HG03064 (cell line): Measurements from ENCODE around the gene MBNL1.

Experiments
- ATAC-seq: cut with Tn5 transposase; IDR thresholded peaks from one replicate; pipeline ENCODE4 v1.9.1; 2021; ENCODE audit warnings: low read depth; ENCODE audit not compliant: unreplicated experiment

Gene MBNL1

DNA sequence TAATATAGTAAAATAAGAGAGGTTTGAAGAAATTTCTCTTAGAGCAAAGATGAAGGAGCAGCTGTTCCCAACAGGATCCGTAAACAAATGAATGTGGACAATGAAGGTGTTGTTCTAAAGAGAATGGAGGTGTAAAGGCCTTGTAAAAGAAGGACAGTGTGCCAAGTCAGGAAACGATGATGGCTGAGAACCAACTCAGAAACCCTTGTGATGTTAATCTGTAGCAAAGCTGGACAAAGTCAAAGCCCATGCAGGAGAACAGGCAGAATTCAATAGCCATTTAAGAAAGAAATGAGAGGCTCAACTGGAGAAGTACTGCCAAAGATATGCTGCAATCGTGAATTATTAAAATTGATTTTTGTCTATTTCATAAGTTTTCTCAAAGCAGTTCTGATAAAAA is 192.2 kb downstream of the MBNL1 start:
- ATAC-seq = no peak

DNA sequence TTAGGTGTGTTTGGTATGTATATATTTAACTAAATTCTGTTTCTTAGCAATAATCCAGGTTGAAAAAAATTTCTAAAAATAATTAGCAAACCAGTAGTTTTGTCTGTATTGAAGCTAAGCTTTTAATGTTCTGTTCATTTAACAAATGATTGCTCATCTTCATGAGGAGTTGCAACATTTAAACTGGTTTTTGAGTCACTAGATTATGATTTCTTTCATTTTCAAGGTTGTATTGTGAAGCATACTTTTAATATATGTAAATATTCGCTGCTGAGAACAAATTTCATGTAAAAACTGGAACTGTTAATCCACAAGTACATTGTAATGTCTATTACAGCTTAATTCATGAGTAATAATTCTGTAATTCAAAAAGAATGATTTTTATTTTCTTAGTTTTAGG is 192.7 kb downstream of the MBNL1 start:
- ATAC-seq = no peak

GRCh38 chr3:152466784-152467183 is 198.1 kb downstream of the MBNL1 start:
- no peak for ATAC-seq

GRCh38 chr3:152469248-152470025 is 200.7 kb downstream of the MBNL1 start:
- no peak for ATAC-seq

GRCh38 chr3:152470095-152470494 is 201.4 kb downstream of the MBNL1 start:
- ATAC-seq = no peak

DNA sequence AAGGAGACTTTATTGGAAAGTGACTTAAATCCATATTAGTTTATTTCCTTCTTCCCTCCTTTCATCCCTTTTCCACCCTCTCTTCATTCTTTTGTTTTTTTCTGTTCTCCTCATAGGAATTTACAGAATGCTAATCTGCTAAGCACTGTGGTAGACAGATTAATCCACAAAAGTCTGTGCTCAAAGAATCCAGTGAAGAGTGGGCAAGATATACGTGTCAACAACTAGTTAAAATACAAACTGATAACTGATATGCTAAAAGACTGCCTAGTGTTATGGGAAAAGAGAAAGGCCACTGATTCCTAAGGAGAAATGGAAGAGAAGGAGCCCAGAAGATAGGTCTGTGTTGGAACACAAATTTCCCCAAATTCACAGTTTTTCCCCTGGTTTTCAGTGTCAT is 202.2 kb downstream of the MBNL1 start:
- ATAC-seq = no peak

DNA sequence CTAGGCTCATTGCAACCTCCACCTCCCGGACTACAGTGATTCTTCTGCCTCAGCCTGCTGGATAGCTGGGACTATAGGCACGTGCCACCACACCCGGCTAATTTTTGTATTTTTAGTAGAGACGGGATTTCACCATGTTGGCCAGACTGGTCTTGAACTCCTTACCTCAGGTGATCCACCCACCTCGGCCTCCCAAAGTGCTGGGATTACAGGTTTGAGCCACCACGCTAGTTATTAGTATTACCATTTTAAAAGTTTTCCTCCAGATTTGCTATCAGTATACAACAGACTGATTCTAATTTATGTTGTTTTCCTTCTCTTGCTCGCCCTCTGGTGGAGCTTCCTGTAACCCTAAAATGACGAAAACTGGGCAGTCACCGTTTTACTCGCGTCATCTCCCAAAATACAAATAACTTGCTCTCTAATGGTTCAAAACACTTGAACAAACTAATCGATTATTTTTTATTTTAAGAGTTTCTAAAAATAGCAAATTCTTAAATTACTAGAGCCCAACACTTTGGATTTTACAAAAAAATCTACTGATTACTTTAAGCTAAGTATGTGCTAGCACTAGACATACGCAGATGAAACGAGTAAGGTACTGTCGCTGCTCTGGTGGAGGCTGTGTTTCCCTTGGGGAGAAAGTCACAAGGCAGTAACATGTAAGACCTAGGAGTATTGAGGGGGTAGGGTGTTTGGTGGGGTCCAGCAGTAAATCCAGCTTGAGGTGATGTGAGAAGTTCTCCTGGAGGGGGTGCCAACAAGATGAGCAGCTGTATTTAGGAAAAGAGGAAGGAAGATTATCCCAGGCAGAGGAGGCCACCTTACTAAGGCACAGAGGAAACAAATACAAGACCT is 203.3 kb downstream of the MBNL1 start:
- peak; percentile 66 for ATAC-seq

GRCh38 chr3:152472672-152472954 is 203.9 kb downstream of the MBNL1 start:
- ATAC-seq = no peak

- ATAC-seq = peak; percentile 60
These were observed 205.9 kb downstream of the MBNL1 start for GRCh38 chr3:152474585-152474984.

- no peak for ATAC-seq
These were observed 208.7 kb downstream of the MBNL1 start for GRCh38 chr3:152477422-152477821.

DNA sequence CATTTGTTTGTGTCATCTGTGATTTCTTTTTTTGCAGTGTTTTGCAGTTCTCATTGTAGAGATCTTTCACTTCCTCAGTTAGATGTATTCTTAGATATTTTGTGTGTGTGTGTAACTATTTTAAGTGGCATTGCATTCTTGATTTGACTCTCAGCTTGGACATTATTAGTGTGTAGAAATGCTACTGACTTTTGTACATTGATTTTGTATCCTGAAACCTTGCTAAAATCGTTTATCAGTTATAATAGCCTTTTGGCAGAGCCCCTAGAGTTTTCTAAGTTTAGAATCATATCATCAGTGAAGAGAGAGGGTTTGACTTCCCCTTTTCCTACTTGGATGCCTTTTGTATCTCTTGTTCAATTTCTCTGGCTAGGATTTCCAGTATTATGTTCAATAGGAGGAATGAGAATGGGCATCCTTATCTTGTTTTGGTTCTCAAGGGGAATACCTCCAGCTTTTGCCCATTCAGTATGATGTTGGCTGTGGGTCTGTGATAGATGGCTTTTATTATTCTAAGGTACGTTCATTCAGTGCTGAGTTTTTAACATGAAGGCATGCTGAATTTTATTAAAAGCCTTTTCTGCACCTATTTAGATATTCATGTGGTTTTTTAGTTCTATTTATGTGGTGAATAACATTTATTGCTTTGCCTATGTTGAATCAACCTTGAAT is 211.7 kb downstream of the MBNL1 start:
- peak; percentile 95 for ATAC-seq

DNA sequence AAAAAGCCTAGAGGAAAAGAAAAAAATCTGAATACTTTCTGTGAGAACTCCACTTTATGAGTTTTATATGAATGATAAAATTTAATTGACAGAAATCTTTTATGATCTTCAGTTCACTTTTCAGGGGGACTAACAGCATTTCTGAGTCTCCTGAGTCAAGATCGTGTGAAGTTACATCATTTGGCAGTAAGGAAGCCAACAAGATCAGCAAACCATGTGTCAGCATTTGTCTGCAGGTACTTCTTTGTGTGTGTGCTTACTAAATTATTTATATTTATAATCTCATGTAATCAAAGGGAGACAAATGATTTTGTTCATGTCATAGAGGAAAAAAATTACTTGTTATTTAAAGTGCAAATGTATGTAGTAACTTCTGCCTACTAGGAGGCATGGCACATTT is 217.6 kb downstream of the MBNL1 start:
- no peak for ATAC-seq

DNA sequence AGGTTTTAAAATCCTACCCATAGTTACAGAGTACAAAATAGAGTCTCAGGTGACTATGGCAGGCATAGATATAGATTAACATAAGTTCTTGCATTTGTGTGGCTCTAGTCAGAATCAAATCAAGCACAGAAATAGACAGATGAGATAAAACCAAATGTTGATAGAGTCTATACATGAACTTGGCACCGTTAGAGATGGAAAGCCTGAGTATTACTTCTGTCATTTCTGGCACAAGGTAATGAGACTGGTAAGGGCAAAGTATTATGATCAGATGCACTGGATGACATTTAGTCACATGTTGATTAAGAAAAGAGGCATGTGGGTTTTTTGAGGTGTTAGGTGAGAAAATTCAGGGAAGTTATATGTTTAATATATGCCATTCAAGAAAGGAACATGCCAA is 219.7 kb downstream of the MBNL1 start:
- no peak for ATAC-seq

- no peak for ATAC-seq
These were observed 223.2 kb downstream of the MBNL1 start for GRCh38 chr3:152491922-152492321.

DNA sequence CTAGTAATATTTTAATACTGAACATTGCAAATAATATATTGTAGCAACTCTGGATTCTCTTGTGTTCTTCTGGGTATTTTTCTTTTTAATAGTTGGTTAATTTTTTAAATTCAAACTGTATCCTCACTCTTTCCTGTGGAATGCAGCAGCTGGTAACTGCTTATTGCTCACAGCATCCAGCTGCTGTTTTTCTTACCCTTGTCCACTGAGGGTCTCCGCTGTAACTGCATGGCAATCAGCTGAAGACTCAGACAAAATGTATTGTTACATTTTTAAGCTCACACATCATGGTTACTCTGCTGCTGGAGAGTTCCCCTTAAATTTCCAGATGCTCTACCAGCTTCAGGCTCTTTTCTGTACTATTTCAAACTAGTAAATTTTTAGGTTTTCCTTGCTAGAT is 227.6 kb downstream of the MBNL1 start:
- ATAC-seq = no peak

DNA sequence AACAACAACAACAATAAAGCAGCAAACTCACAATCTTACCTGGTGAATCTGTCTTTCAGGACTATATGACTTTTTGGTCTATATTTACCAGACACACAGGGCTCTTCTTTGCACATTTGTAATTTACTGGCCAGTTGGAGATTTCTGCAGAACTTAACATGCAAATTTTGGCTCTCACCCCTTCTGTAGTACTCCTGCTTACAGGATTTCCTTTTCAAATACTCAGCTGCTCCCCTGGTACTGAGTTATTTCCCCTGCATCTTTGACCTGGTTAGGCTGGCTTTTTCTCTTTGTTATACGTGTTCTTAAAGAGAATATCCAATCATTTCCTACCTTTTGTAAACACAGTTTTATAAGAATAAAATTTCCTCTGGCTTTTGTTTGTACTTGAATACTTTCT is 228.0 kb downstream of the MBNL1 start:
- ATAC-seq = peak; percentile 61

DNA sequence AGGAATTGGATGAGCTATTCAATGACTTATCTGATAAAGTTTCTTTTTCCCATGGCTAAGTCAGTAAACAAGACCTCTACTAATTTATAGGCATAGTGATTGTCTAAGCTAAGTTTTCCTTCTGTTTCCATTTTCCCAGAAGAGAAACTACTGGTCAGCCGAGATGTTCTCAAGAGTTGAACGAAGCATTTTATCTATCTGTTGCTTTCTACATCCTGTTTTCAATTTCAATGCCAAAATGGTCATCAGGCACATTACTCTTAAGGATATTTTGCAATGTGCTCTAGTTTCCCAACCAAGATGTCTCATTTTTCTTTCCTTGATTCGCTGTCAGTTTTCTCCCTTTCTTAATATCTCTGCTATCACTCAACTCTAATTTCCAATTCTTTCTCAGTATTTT is 228.7 kb downstream of the MBNL1 start:
- no peak for ATAC-seq

- ATAC-seq = no peak
These were observed 229.2 kb downstream of the MBNL1 start for GRCh38 chr3:152497890-152498289.

DNA sequence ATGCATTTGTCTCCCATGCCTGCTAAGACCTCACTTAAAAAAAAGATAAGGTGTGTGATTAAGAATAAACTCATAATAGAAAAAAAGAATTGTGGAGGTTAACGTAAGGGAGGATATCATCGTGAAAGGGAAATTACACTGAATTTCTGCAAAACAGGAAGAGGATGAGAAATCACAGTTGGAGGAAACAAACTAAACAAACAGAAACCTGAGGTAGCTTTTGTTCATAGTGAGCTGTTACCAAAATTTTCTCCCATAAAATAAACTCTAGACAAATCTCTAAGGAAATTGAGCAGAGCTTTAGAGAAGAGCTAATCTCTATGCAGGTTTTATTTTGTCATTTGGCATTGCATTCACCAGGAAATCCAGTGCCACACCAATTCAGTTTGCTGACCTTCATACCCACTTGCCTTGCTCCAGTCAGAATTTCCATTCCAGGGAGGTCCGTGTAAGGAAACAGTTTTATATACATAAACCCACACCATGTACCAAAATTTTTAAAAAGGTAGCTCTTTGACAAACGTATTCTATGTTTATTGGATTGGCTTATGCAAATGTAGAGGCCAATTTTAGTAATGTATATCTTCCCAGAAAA is 231.2 kb downstream of the MBNL1 start:
- no peak for ATAC-seq

DNA sequence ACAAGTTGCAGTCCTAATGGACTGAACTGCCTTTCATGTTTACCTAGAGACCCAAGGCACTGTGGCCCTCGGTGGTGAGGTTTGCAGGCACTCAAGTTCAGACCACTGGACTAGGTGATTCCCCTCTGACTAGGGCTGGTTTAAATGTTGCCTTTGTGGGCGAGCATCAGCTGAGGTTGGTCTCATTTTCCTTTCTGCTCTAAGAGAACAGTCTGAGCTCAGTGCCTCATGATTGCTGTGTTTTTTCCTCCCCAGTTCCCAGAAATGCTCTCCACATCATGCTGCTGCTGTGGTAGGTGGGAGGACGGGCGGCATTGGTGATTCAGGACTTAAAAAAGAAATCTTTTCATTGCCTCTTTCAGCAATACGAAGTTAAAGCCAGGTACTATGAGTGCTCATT is 237.2 kb downstream of the MBNL1 start:
- peak; percentile 92 for ATAC-seq

GRCh38 chr3:152508705-152509104 is 240.0 kb downstream of the MBNL1 start:
- no peak for ATAC-seq
